ENCODE measurements around the gene PDPN.

DNA sequence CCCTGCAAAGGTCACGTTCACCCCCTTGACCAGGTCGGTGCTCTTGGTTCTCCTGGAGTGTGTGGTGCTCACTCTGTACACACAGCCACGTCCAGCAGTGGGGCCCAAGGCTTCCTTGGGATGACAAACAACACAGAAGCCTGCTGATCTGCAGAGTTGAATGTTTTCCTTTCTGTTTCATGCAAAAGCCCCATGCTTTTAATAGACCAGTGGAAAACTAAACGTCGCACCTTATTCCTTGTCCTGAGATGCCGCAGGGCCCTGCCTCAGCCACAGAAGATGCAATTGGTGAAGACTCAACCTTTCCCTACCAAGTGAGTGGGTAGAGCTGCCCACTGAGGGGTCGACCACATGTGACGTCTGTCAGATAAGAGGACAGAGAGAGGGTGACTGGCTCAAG is 5.8 kb upstream of the PDPN start:
- TF ChIP-seq GATAD1 (CRISPR knock-in tag; IDR thresholded peaks at IDR 0.05) (no peak), NFRKB (IDR thresholded peaks at IDR 0.05) (no peak), EP300 (IDR thresholded peaks at IDR 0.05; ENCODE audit: low read depth in 2 of 2, low read length in 2 of 2) (no peak), EP300 (CRISPR knock-in tag; IDR thresholded peaks at IDR 0.05; ENCODE audit: borderline replicate concordance) (no peak)
- TF ChIP-seq, protein P1, sequence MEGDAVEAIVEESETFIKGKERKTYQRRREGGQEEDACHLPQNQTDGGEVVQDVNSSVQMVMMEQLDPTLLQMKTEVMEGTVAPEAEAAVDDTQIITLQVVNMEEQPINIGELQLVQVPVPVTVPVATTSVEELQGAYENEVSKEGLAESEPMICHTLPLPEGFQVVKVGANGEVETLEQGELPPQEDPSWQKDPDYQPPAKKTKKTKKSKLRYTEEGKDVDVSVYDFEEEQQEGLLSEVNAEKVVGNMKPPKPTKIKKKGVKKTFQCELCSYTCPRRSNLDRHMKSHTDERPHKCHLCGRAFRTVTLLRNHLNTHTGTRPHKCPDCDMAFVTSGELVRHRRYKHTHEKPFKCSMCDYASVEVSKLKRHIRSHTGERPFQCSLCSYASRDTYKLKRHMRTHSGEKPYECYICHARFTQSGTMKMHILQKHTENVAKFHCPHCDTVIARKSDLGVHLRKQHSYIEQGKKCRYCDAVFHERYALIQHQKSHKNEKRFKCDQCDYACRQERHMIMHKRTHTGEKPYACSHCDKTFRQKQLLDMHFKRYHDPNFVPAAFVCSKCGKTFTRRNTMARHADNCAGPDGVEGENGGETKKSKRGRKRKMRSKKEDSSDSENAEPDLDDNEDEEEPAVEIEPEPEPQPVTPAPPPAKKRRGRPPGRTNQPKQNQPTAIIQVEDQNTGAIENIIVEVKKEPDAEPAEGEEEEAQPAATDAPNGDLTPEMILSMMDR (CRISPR knock-in tag; IDR thresholded peaks at IDR 0.05), result no peak
